WTC11 (cell line): ENCODE results near the gene ADCY1. TPM values are rescaled to one million over a fixed set of nuclear protein-coding genes. Genes with fewer than 3 reads are reported as not detected.

ENCODE experiments used
- ATAC-seq: fragments of 200-7000 bp; cut with Tn5 transposase; 2 replicates; pipeline ENCODE4 v1.10.0; 2021; ENCODE audit warnings: mild to moderate bottlenecking, moderate library complexity
- CTCF ChIA-PET: fragments of 300-600 bp; sonication (Branson Sonifier 250); formaldehyde crosslinking; loops from one replicate; lab custom pipeline; 2021; ENCODE audit warnings: antibody characterized with exemption; lab: Charles Lee
- POLR2A ChIA-PET: fragments of 350-600 bp; sonication (Branson Sonifier 250); formaldehyde crosslinking; loops from one replicate; lab custom pipeline; 2021; ENCODE audit warnings: antibody characterized with exemption; lab: Charles Lee
- DNase-seq: peaks from one replicate; pipeline ENCODE4 v3.0.0; 2021; ENCODE audit warnings: low spot score
- H3K27ac Mint-ChIP-seq: 2 replicates; pipeline ENCODE4 v1.8.0; 2021; ENCODE audit warnings: mixed read lengths
- H3K27me3 Mint-ChIP-seq: 2 replicates; pipeline ENCODE4 v1.8.0; 2021; ENCODE audit warnings: low read depth, mild to moderate bottlenecking, moderate library complexity, mixed read lengths
- H3K36me3 Mint-ChIP-seq: 2 replicates; pipeline ENCODE4 v1.8.0; 2021; ENCODE audit warnings: mixed read lengths
- H3K4me1 Mint-ChIP-seq: 2 replicates; pipeline ENCODE4 v1.8.0; 2022; ENCODE audit warnings: mixed read lengths
- H3K4me3 Mint-ChIP-seq: 2 replicates; pipeline ENCODE4 v1.8.0; 2021; ENCODE audit warnings: mild to moderate bottlenecking, moderate library complexity, mixed read lengths
- H3K9me3 Mint-ChIP-seq: 2 replicates; pipeline ENCODE4 v1.8.0; 2021; ENCODE audit warnings: mixed read lengths
- AR ChIP-seq: fragments of 250-450 bp; sonication (Bioruptor Pico); IDR thresholded peaks from 2 replicates; pipeline ENCODE4 v1.9.0; 2021; ENCODE audit warnings: mild to moderate bottlenecking
- E2F1 ChIP-seq: sonication (generic); formaldehyde crosslinking; IDR thresholded peaks from 2 replicates; pipeline ENCODE4 v1.8.0; 2022; ENCODE audit warnings: mild to moderate bottlenecking, missing genetic modification reagents
- ETV6 ChIP-seq: sonication (generic); formaldehyde crosslinking; IDR thresholded peaks from 2 replicates; pipeline ENCODE4 v1.8.1; 2022; ENCODE audit warnings: mild to moderate bottlenecking, missing genetic modification reagents
- HMGA2 ChIP-seq: fragments of 250-450 bp; sonication (Bioruptor Pico); IDR thresholded peaks from 2 replicates; pipeline ENCODE4 v1.4.0; 2021; ENCODE audit warnings: mild to moderate bottlenecking, moderate library complexity
- MXD4 ChIP-seq: fragments of 250-450 bp; sonication (Bioruptor Pico); IDR thresholded peaks from 2 replicates; pipeline ENCODE4 v1.8.0; 2021; ENCODE audit warnings: mild to moderate bottlenecking, moderate library complexity, borderline replicate concordance
- NFYB ChIP-seq: sonication (generic); formaldehyde crosslinking; conservative IDR thresholded peaks from 2 replicates; pipeline ENCODE4 v1.8.0; 2022; ENCODE audit warnings: low read depth, missing genetic modification reagents
- NR1H2 ChIP-seq: sonication (generic); formaldehyde crosslinking; IDR thresholded peaks from 2 replicates; pipeline ENCODE4 v1.9.0; 2021; ENCODE audit warnings: mild to moderate bottlenecking, moderate library complexity, missing genetic modification reagents
- NR3C1 ChIP-seq: sonication (generic); formaldehyde crosslinking; conservative IDR thresholded peaks from 2 replicates; pipeline ENCODE4 v1.8.1; 2023; ENCODE audit warnings: low read depth, mild to moderate bottlenecking, missing genetic modification reagents
- SMAD4 ChIP-seq: sonication (generic); formaldehyde crosslinking; IDR thresholded peaks from 2 replicates; pipeline ENCODE4 v1.8.0; 2022; ENCODE audit warnings: mild to moderate bottlenecking, missing genetic modification reagents
- STAT6 ChIP-seq: sonication (generic); formaldehyde crosslinking; conservative IDR thresholded peaks from 2 replicates; pipeline ENCODE4 v1.8.1; 2023; ENCODE audit warnings: mild to moderate bottlenecking, low read depth, missing genetic modification reagents, moderate library complexity
- TCF7 ChIP-seq: sonication (generic); formaldehyde crosslinking; IDR thresholded peaks from 2 replicates; pipeline ENCODE4 v1.8.0; 2022; ENCODE audit warnings: mild to moderate bottlenecking, low read depth, missing genetic modification reagents, moderate library complexity
- USF2 ChIP-seq: sonication (generic); formaldehyde crosslinking; IDR thresholded peaks from 2 replicates; pipeline ENCODE4 v1.8.1; 2023; ENCODE audit warnings: mild to moderate bottlenecking, missing genetic modification reagents, moderate library complexity
- ZBTB21 ChIP-seq: sonication (generic); formaldehyde crosslinking; IDR thresholded peaks from 2 replicates; pipeline ENCODE4 v1.8.1; 2023; ENCODE audit warnings: mild to moderate bottlenecking, missing genetic modification reagents, borderline replicate concordance
- ZBTB43 ChIP-seq: sonication (generic); formaldehyde crosslinking; IDR thresholded peaks from 2 replicates; pipeline ENCODE4 v1.8.1; 2023; ENCODE audit warnings: mild to moderate bottlenecking, missing genetic modification reagents
- ZNF263 ChIP-seq: sonication (generic); formaldehyde crosslinking; IDR thresholded peaks from 2 replicates; pipeline ENCODE4 v1.8.1; 2022; ENCODE audit warnings: low read depth, mild to moderate bottlenecking, moderate library complexity, missing genetic modification reagents
- ZNF317 ChIP-seq: sonication (generic); formaldehyde crosslinking; IDR thresholded peaks from 2 replicates; pipeline ENCODE4 v1.8.1; 2023; ENCODE audit warnings: low read depth, mild to moderate bottlenecking, moderate library complexity, missing genetic modification reagents, borderline replicate concordance
- ZNF416 ChIP-seq: fragments of 250-450 bp; sonication (Bioruptor Pico); IDR thresholded peaks from 2 replicates; pipeline ENCODE4 v1.9.0; 2021; ENCODE audit warnings: mild to moderate bottlenecking, inconsistent platforms
- ZNF423 ChIP-seq: fragments of 250-450 bp; sonication (Bioruptor Pico); IDR thresholded peaks from 2 replicates; pipeline ENCODE4 v2.1.2; 2022; ENCODE audit warnings: mild to moderate bottlenecking, moderate library complexity
- ZNF532 ChIP-seq: fragments of 250-450 bp; sonication (Bioruptor Pico); IDR thresholded peaks from 2 replicates; pipeline ENCODE4 v1.9.0; 2021; ENCODE audit warnings: mild to moderate bottlenecking, borderline replicate concordance
- total RNA-seq: library from RNA; stranded (reverse); gene quantifications from 3 replicates; pipeline ENCODE4 v1.2.3, GENCODE V29; 2021

The ADCY1 gene
- total RNA-seq, 1 experiment from 2014 or later, result 29.0 TPM

GRCh38 chr7:45682358-45682735 is 108.2 kb downstream of the ADCY1 start:
- no peak for ATAC-seq
- Mint-ChIP-seq H3K4me1 (0 out of 2 replicates have a peak, but pooled peaks cover 2% of the 10 kb centered on the region), H3K9me3 (no peaks in the 10 kb centered on the region), H3K36me3 (peaks cover 9% of the 10 kb centered on the region), H3K4me3 (no peak overlapping the region), H3K27ac (no peak overlapping the region), H3K27me3 (no peaks in the 10 kb centered on the region)
- POLR2A ChIA-PET, result no interaction called here
- DNase-seq, result no peak
- no peak for TF ChIP-seq ETV6 (CRISPR knock-in tag)
- TF ChIP-seq ZNF416 (CRISPR knock-in tag), result no peak
- no peak for TF ChIP-seq ZNF532 (CRISPR knock-in tag)
- no peak for TF ChIP-seq NR3C1
- no peak for TF ChIP-seq ZNF263 (CRISPR knock-in tag)
- no peak for TF ChIP-seq ZNF317 (CRISPR knock-in tag)
- no peak for TF ChIP-seq NFYB (CRISPR knock-in tag)
- no peak for TF ChIP-seq ZBTB43 (CRISPR knock-in tag)
- TF ChIP-seq ZNF423 (CRISPR knock-in tag), result no peak
- TF ChIP-seq USF2, result no peak
- no peak for TF ChIP-seq TCF7 (CRISPR knock-in tag)
- no peak for TF ChIP-seq HMGA2 (CRISPR knock-in tag)
- TF ChIP-seq NR1H2 (CRISPR knock-in tag), result no peak
- TF ChIP-seq AR (CRISPR knock-in tag), result no peak
- no peak for TF ChIP-seq SMAD4 (CRISPR knock-in tag)
- TF ChIP-seq MXD4 (CRISPR knock-in tag), result no peak
- TF ChIP-seq STAT6 (CRISPR knock-in tag), result no peak
- no peak for TF ChIP-seq E2F1 (CRISPR knock-in tag)
- TF ChIP-seq ZBTB21 (CRISPR knock-in tag), result no peak
- CTCF ChIA-PET, result interaction anchor here (0.7 to 2.4 kb wide), 2 partner anchors 19 to 547 kb away, joined by 3 to 20 read pairs; no protein-coding TSS in a partner anchor
